ENCODE results near the gene SLC22A2.

The SLC22A2 gene

GRCh38 chr6:160273196-160273595 is 14.6 kb upstream of the SLC22A2 start:
- no peak for DNase-seq

GRCh38 chr6:160272707-160273106 is 14.1 kb upstream of the SLC22A2 start:
- no peak for DNase-seq

- DNase-seq, result no peak
These were observed 11.7 kb upstream of the SLC22A2 start for GRCh38 chr6:160270347-160270746.

GRCh38 chr6:160269771-160270170 is 11.2 kb upstream of the SLC22A2 start:
- no peak for DNase-seq

GRCh38 chr6:160269023-160269521 is 10.5 kb upstream of the SLC22A2 start:
- no peak for DNase-seq

- DNase-seq, result no peak
These were observed 8.5 kb upstream of the SLC22A2 start for GRCh38 chr6:160267102-160267501.

GRCh38 chr6:160265869-160266476 is 7.4 kb upstream of the SLC22A2 start:
- no peak for DNase-seq

GRCh38 chr6:160264061-160264612 is 5.5 kb upstream of the SLC22A2 start:
- DNase-seq, result no peak

- DNase-seq, result no peak
These were observed 4.7 kb upstream of the SLC22A2 start for GRCh38 chr6:160263196-160263939.

GRCh38 chr6:160261991-160262680 is 3.5 kb upstream of the SLC22A2 start:
- DNase-seq, result no peak

- DNase-seq, result no peak
These were observed 2.3 kb upstream of the SLC22A2 start for GRCh38 chr6:160260803-160261450.

- no peak for DNase-seq
These were observed 1.7 kb upstream of the SLC22A2 start for GRCh38 chr6:160260367-160260766.

- DNase-seq, result no peak
These were observed 977 bp upstream of the SLC22A2 start for GRCh38 chr6:160259598-160259997.

- no peak for DNase-seq
These were observed 463 bp upstream of the SLC22A2 start for GRCh38 chr6:160259143-160259425.

GRCh38 chr6:160256445-160256844 is 2.2 kb downstream of the SLC22A2 start:
- no peak for DNase-seq

GRCh38 chr6:160254467-160255312 is 3.9 kb downstream of the SLC22A2 start:
- no peak for DNase-seq

GRCh38 chr6:160253714-160254113 is 4.9 kb downstream of the SLC22A2 start:
- DNase-seq, result no peak

- no peak for DNase-seq
These were observed 5.3 kb downstream of the SLC22A2 start for GRCh38 chr6:160253292-160253691.

GRCh38 chr6:160252073-160252813 is 6.4 kb downstream of the SLC22A2 start:
- DNase-seq, result no peak

- DNase-seq, result no peak
These were observed 8.9 kb downstream of the SLC22A2 start for GRCh38 chr6:160249671-160250070.

GRCh38 chr6:160248538-160248937 is 10.1 kb downstream of the SLC22A2 start:
- no peak for DNase-seq

- no peak for DNase-seq
These were observed 11.2 kb downstream of the SLC22A2 start for GRCh38 chr6:160247457-160247883.

All from GDM1 (cell line).